ENCODE results near the gene SP8. TPM values are rescaled to one million over a fixed set of nuclear protein-coding genes. Genes with fewer than 3 reads are reported as not detected.
A peak's percentile ranks its signal among the peaks of the same experiment; 100 is the strongest.

Gene SP8
- total RNA-seq, 1 donor: not detected

GRCh38 chr7:20776942-20777341 is 9.7 kb downstream of the SP8 start:
- peak in 1 of 3 donors; percentile 2 for DNase-seq (ENCODE audit: low read depth in 2 of 3, low spot score in 2 of 3)

GRCh38 chr7:20776214-20776911 is 10.3 kb downstream of the SP8 start:
- peak in 1 of 3 donors; percentile 9 for DNase-seq (ENCODE audit: low read depth in 2 of 3, low spot score in 2 of 3)

- no peak for DNase-seq (ENCODE audit: low read depth in 2 of 3, low spot score in 2 of 3)
Measured at GRCh38 chr7:20754001-20754400, 32.7 kb downstream of the SP8 start.

GRCh38 chr7:20749906-20750305 is 36.8 kb downstream of the SP8 start:
- DNase-seq (ENCODE audit: low read depth in 2 of 3, low spot score in 2 of 3): no peak

- no peak for DNase-seq (ENCODE audit: low read depth in 2 of 3, low spot score in 2 of 3)
Measured at GRCh38 chr7:20748853-20749252, 37.8 kb downstream of the SP8 start.

GRCh38 chr7:20747001-20747400 is 39.7 kb downstream of the SP8 start:
- DNase-seq (ENCODE audit: low read depth in 2 of 3, low spot score in 2 of 3): no peak

- no peak for DNase-seq (ENCODE audit: low read depth in 2 of 3, low spot score in 2 of 3)
Measured at GRCh38 chr7:20745702-20746101, 41.0 kb downstream of the SP8 start.

GRCh38 chr7:20744954-20745446 is 41.7 kb downstream of the SP8 start:
- DNase-seq (ENCODE audit: low read depth in 2 of 3, low spot score in 2 of 3): no peak

- no peak for DNase-seq (ENCODE audit: low read depth in 2 of 3, low spot score in 2 of 3)
Measured at GRCh38 chr7:20742913-20743312, 43.8 kb downstream of the SP8 start.

- DNase-seq (ENCODE audit: low read depth in 2 of 3, low spot score in 2 of 3): no peak
Measured at GRCh38 chr7:20741801-20742200, 44.9 kb downstream of the SP8 start.

GRCh38 chr7:20738518-20739481 is 47.9 kb downstream of the SP8 start:
- no peak for DNase-seq (ENCODE audit: low read depth in 2 of 3, low spot score in 2 of 3)

- DNase-seq (ENCODE audit: low read depth in 2 of 3, low spot score in 2 of 3): no peak
Measured at GRCh38 chr7:20737840-20738448, 48.7 kb downstream of the SP8 start.

GRCh38 chr7:20735346-20736065 is 51.2 kb downstream of the SP8 start:
- DNase-seq (ENCODE audit: low read depth in 2 of 3, low spot score in 2 of 3): no peak

Other genes with a start within 250 kb of the SP8 start
- 0.27 TPM for gene ABCB5, start 171.2 kb downstream of the SP8 start, total RNA-seq

Measured in hematopoietic multipotent progenitor cell (in vitro differentiated cells).